HEK293 (cell line): ENCODE data around the gene LRRC30.

ENCODE experiments used
- AEBP2 ChIP-seq: fragments of 450-650 bp; formaldehyde crosslinking; IDR thresholded peaks from 2 replicates; pipeline ENCODE4 v1.5.1; 2016; ENCODE audit warnings: missing biosample characterization, missing genetic modification characterization, borderline replicate concordance
- ZNF133 ChIP-seq: fragments of 450-650 bp; formaldehyde crosslinking; IDR thresholded peaks from 2 replicates; pipeline ENCODE4 v1.5.1; 2016; ENCODE audit warnings: missing biosample characterization, missing genetic modification characterization
- ZNF76 ChIP-seq: fragments of 450-650 bp; formaldehyde crosslinking; IDR thresholded peaks from 2 replicates; pipeline ENCODE4; 2016; ENCODE audit warnings: low read depth, missing biosample characterization, missing genetic modification characterization, borderline replicate concordance
- ZNF830 ChIP-seq: fragments of 450-650 bp; IDR thresholded peaks from 2 replicates; pipeline ENCODE4 v1.5.0; 2018; ENCODE audit warnings: missing biosample characterization, missing genetic modification characterization, low read depth, mild to moderate bottlenecking, moderate library complexity
- TF ChIP-seq, protein P1 (sequence below): fragments of 450-650 bp; formaldehyde crosslinking; IDR thresholded peaks from 2 replicates; pipeline ENCODE4 v1.5.1; 2016; ENCODE audit warnings: missing biosample characterization, missing genetic modification characterization

- TF ChIP-seq ZNF76, result no peak
- TF ChIP-seq, protein P1, sequence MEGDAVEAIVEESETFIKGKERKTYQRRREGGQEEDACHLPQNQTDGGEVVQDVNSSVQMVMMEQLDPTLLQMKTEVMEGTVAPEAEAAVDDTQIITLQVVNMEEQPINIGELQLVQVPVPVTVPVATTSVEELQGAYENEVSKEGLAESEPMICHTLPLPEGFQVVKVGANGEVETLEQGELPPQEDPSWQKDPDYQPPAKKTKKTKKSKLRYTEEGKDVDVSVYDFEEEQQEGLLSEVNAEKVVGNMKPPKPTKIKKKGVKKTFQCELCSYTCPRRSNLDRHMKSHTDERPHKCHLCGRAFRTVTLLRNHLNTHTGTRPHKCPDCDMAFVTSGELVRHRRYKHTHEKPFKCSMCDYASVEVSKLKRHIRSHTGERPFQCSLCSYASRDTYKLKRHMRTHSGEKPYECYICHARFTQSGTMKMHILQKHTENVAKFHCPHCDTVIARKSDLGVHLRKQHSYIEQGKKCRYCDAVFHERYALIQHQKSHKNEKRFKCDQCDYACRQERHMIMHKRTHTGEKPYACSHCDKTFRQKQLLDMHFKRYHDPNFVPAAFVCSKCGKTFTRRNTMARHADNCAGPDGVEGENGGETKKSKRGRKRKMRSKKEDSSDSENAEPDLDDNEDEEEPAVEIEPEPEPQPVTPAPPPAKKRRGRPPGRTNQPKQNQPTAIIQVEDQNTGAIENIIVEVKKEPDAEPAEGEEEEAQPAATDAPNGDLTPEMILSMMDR (tag by site-specific recombination), result no peak
- TF ChIP-seq AEBP2 (tag by site-specific recombination), result no peak
- no peak for TF ChIP-seq ZNF133 (tag by site-specific recombination)
- no peak for TF ChIP-seq ZNF830 (tag by site-specific recombination)
Measured at GRCh38 chr18:7206217-7206616, 24.7 kb upstream of the LRRC30 start.
